NCI-H2029 treated with DMSO at 0.1 percent for 48 hours (cell line): Measurements from ENCODE around the gene TBX18.

Source experiments
- DNase-seq: peaks from one replicate; lab custom pipeline; 2025; lab: John Stamatoyannopoulos, UW

The TBX18 gene

DNA sequence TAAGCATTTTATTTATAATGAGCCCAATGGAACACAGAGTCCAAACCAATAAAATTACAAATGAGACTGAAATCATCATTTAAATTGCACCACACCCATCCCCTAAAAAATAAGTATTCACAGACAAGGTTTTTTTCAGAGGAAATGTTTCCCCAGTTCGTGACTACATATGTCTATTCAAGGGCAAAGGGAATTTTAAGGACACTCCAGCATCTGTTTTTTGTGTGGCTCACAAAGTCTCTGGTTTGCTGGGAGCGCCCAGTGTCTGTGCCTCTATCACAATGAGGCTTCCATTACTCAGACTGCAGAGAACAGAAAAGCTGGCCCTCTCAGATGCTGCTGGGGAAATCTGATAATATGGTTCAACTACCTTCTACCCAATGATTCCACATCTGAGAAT is 16.0 kb downstream of the TBX18 start:
- DNase-seq, result no peak

DNA sequence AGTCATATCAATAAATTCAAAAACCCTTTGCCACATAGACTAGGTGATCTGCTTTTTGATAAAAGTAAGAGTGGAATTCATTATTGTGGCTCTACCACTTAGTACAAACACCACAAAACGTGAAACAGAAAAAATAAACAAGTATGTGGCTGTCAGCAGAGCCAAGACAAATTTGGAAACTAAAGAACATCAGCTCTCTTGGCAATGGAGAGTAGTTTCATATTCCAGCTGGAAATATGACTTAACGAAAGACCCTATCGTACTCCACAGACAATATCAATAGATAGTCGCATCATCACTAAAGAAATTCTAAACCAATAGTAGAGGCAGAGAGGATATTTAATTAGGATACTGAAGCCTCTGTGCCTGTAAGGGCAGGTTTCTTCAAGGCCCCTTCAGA is 20.8 kb downstream of the TBX18 start:
- no peak for DNase-seq

- DNase-seq, result no peak
Measured at GRCh38 chr6:84740385-84740784, 24.0 kb downstream of the TBX18 start.

DNA sequence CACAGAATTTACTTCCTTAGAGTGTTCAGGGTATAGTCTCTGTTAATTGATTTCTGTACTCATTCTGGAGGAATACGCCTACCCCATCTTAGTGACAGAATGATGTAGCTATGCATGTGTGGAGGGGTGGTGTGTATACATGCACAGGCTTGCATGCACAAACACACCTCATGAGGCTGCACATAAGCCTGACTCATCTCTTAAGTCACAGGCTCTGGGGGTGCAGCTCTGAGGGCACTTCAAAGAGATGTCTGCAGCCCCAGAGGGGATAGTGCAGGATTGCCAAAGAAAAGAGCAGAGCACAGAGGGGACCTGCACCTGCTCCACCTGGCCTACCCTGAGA is 24.6 kb downstream of the TBX18 start:
- DNase-seq, result no peak

DNA sequence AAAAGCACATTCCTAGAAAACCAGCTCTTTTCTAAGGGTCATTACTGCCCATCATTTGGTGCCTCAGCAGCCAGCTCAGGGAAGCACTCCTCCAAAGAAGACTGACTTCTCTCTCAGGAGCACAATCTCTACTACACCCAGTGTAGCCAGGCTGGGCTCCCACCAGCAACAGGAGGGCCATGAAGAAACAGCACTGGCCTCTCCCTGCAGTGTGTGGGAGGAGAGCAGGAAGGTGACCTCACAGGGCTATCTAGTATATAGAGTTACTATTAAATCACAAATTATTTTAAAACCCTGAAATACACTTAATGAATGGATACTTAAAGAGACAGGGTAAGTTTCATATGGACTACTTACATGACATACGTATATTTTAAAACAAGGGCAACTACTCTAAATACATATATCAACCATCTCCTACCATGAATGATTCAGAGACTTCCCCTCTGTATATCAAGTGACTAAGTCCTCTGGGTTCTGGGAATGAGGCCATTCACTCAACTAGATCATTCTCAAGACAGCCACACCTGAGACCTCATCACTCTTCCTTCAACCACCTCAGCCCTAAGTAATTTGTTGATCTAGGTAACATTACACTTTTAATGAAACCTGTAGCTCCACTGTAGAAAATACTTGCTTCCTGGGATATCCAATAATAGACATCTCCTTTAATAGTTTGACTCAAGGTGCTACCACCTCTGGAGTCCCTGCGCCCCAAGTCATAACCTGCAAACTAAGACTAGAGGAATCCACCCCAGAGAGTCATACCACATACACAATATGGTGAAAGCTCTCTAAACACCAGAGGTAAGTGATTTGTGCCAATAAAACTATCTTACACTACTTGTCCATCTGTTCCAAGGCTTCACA is 25.2 kb downstream of the TBX18 start:
- DNase-seq, result no peak

GRCh38 chr6:84733889-84734288 is 30.5 kb downstream of the TBX18 start:
- DNase-seq, result no peak

DNA sequence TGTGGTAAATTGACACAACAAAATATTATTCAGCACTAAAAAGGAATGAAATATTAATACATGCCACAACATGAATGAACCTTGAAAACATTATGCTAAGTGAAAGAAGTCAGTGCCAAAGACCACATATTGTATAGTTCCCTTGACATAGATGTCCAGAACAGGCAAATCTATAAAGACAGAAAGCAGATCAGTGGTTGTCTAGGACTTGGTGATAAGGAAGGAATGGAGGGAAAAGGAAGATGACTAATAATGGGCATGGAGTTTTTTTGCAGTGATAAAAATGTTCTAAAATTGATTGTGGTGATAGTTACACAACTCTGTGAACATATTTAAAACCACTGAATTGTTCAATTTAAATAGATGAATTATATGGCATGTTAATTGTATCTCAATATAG is 32.5 kb downstream of the TBX18 start:
- DNase-seq, result no peak

DNA sequence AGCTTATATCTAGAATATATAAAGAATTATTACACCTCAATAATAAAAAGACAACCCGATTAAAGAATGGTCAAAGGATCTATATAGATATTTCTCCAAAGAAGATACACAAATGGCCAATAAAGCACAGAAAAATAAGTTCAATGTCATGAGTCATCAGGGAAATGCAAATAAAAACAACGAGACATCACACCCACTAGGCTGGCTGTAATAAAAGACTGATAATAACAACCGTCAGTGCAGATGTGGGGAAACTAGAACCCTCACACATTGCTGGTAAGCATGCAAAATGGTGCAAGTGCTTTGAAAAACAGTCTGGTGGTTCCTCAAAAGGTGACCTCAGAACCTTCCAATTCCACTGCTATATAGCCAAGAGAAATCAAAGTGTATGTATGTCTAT is 33.0 kb downstream of the TBX18 start:
- DNase-seq, result no peak

DNA sequence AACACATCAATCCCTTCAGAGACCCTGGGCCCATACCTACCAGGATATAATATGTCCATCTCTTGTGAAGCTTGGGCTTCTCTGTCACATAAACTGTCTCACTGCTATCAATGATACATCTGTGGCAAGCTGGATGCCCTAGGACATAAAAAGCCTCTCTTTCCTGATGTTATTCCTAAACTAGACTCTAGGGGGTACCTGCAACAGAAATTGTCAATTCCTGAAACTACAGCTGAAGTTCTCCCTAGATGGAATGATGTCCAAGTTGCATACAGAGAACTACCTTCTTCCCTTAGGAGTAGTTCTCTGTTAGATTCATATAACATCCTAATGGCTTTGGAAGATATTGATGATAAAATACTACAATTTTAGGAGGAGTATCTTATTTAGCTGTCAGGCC is 35.8 kb downstream of the TBX18 start:
- DNase-seq, result no peak

GRCh38 chr6:84719152-84719551 is 45.2 kb downstream of the TBX18 start:
- DNase-seq, result no peak

DNA sequence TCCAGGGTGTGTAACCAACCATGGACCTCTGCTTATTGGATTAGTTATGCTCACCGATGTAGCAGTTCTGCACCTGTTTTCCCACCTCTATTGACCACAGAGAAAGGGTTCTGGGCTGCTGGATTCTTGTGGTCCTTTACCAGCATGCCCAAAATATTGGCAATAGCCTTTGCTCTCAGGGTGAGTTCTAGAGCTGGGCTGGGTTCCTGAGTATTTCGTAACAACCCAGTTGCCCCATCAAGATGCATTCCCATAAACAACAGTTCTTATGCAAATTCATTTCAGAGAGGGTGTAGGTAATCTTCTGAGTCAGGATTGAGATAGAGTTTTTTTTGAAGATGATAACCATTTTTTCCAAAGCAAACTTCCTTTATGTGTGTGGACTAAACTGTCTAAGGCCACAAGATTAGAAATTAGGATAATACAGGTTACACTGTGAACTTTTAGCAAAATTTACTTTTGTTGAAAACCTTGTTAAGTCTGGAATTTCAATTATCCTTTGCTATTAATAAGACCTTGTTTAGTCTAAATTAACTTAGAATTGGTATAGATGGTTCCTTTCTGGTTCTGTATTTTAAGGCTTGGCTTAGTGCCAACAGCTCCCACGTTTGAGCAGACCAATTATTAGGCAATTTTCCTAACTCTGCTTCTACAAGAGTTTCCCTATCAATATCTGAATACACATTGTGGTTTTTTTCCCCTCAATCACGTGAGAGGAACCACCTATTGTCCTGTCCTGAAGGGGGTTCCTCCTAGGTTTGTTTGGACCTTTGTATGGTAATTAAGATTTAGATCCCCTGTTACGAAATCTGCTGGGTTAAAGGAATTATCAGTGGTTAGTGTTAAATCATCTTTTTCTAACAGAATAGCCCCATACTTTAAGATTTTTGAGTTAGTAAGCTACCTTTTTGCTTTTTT is 46.1 kb downstream of the TBX18 start:
- no peak for DNase-seq

DNA sequence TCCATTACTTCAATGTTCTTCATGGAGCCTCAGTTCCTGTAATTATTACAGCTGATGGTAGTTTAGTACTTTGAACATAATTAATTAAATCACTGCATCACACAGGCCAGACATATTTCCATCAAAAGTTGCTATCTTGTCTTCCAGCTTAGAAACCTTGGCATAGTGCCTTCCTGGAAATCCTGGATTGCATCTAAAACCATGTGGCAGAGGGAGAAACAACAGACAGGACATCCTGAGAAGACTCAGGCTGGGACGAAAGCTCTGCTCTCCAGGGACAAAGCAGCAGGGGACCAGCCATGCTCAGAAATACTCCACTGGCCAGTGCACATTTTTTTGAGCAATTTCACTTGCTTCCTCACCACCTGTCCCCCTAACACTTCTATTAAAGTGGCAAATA is 55.3 kb downstream of the TBX18 start:
- DNase-seq, result no peak

DNA sequence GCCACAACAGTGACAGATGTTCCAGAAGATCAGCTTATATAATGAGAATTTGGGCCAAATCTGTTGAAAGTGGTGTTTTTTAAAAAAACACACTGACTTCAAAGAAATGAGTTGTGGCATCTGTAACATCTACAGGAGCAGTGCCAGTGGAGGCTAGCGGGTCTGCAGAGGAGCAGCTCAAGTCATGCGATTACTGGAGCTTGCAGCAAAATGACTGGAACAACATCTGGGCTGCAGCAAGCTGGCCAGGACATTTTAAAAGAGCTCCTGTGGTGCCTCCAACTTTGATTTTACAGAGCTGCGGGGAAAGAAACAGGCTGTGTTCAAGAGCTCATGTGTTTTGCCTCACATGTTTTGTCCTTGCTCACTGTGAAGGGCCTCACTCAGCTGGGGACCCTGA is 57.2 kb downstream of the TBX18 start:
- DNase-seq, result no peak

DNA sequence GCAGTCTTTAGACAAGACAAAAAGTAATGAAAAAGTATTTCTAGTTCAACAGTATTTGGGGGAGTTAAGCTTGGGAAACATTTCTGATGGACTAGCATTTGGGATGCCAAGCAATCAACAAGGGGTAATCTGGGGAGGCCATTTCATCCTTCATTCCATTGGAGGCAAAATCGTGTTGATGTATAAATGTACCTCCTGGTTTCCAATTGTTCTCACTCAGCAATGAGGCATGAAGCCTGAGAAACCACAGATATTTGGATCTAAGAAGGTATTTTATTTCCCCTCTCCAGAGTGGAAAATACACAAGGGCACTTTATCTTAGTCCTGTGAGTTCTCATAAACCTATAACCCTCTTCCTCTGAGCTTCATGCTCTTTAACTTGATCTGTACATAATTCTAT is 68.2 kb downstream of the TBX18 start:
- no peak for DNase-seq

DNA sequence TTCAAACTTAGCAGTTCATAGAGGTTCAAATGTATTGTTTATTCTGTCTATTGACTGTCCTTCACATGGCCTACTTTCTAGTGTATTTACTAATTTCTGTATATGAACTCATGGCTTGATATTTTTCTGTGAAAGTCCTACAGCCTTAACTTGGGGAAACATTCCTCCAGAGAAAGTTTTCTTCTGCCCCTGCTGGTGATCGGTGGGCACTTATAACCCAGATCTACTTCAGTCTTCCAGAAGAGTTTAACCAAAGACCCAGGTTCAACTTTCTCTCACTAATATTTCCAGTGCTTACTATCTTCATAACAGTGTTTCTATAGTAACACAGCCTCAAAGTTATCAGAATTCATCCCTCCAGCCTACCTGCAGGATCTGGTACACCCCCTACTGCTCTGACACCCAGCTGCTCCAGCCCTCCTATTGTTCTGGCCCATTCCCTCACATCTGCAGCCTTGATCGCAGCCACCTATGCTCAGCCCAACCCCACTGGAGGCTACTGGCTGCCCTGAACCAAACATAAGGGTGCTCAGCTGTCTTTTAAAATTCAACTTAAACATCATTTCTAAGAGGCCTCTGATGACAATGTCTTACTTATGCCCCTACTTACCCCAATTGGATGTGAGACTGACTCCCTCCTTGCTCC is 72.3 kb downstream of the TBX18 start:
- DNase-seq, result no peak

DNA sequence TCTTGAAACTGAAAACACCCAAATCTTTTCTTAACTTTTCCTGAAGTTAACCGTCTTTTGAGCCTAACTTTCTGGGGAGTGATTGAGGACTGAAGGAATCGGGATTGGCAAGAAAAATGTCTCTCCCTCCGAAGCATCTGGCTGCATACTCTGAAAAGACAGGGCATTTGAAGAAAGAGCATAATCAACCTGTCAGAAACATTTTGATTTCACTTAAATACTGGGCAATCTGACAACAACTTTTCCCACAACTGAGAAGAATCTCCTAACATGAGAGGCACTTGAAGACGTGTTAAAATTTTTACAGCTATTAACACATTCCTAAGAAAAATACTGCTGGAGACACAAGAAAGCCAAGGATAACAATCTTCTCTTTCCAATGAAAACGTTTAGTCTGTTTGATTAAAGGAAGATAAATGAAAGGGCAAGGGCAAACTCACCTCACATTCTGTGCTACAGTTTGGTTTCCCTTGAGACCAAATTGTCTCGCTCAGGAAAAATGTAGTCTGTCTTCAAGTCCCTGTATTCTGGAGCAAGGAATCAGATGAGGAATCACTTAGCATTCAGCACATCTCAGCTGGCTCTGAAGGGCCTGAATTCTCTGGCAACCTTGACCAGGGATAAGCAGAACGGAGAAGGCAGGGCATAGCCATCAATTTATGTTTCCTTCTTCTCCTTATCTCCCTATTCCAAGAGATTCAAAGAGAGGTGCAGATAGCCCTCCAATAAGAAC is 76.1 kb downstream of the TBX18 start:
- DNase-seq, result no peak

- no peak for DNase-seq
Measured at GRCh38 chr6:84687431-84687830, 77.0 kb downstream of the TBX18 start.

DNA sequence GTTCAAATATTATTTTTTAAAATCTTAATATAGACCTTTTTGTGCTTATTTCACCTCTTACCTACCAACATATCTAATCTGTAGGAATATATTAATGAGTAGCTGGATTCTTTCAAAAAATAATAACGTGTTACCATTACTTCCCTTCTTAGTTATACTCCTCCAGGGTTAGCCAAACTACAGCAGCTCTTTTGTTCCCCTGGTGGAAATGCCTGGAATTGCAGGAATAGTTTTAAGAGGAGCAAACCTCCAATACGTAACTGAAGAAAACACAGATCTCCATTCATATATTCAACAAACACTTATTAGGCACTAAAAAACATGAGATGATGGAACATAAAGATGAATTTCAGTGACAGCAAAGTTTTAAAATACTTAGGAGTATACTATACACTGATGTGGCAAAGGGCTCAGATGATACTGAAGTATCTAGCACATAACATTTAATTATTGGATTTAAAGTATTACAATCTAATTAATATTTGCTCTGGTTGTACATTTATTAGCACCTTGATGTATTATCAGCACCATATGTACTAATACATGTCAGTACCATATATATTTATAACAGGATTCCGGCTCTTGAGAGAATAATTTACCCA is 78.3 kb downstream of the TBX18 start:
- no peak for DNase-seq

GRCh38 chr6:84681693-84682326 is 82.6 kb downstream of the TBX18 start:
- no peak for DNase-seq

GRCh38 chr6:84675651-84676050 is 88.7 kb downstream of the TBX18 start:
- DNase-seq, result no peak

DNA sequence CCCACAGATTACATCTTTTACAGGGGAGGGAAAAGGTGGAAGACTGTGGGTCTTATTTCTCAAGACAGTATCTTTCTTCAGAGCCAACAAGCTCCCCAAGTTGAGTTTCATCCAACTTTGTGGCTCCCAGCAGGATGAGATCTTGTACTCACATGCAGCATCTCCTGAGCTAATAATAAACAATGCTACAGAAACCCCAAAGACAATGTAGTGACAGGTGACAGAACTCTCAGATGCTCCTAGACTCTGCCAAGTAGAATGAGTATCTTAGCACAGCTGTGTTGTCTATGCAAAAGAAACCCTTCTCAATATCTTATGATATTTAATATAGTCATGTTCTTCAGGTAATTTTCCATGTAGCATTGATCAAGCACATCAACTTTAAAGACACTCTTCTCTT is 90.0 kb downstream of the TBX18 start:
- DNase-seq, result no peak
